ENCODE measurements around the gene TTC27. TPM values are rescaled to one million over a fixed set of nuclear protein-coding genes. Genes with fewer than 3 reads are reported as not detected.

Gene TTC27
- total RNA-seq, 8 experiments from 2014 or later: 11.6 to 41.3 (median 16.5) TPM

DNA sequence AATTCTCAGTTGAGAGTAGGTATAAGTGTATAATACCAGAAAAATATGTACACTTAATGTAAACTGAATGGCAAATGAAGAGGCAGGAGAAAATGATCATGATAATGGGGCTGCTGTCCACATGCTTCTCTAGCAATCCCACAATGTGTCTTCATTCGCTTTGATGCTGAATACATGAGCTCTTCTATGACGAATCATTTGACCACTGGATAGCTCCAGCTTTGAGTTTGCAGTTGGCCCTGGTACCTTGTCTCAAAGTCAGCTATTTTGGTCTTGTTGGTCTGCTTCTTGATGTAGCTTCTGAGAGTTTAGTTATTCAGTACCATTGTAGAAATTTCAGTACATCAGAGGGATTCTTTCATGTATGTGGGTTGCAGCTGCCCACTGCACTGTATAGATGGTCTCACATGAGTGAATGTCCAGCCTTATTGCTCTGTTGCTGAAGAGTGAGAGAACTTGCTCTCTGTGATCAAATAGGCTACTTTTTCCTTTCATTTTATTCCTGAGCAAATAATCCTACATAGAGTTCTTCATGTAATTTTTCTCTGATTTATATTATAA, 105.1 kb downstream of the TTC27 start:
- peak in 1 of 8 experiments; percentile 22 for ATAC-seq (replicated peaks in 6 of 8)
- WGBS, 10 experiments: 60 to 100% (median 94%) methylated on average over 1 to 2 of the region's 2 CpGs; no CpG with 5 or more reads in 4 of the 10 experiments
- peaks cover 9 to 14% of the 10 kb centered on the region in 2 donors for H3K4me1 ChIP-seq (replicated peaks in 1 of 2)
- in situ Hi-C loops (cut with MboI; ENCODE audit: low pct_unique_long_range_greater_than_20kb in 2 of 9, low sequenced_read_pairs in 9 of 9, unreplicated experiment in 9 of 9): no loop called here
- no peak overlapping the region for H3K4me3 ChIP-seq
- H3K27ac ChIP-seq: no peak overlapping the region

DNA sequence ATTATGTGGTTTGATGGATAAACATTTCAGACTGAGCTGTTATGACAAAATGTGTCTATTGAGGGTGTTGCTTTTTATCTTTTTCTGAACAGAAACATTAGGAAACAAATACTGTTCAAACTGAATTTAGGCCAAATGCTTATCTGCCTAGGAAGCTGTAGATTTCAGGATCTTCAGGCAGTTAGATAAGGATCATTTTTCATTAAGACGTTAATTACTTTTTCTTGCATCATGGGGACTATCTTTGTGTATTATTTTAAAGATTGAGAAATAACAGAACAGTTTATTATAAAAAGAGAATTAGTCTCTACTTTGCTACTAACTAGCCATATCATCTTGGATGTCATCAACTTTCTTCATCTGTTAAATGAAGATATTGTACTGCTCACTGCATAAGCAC, 107.5 kb downstream of the TTC27 start:
- H3K27ac ChIP-seq: no peak overlapping the region
- no peak overlapping the region for H3K4me3 ChIP-seq
- ATAC-seq (replicated peaks in 6 of 8): no peak
- in situ Hi-C loops (cut with MboI; ENCODE audit: low pct_unique_long_range_greater_than_20kb in 2 of 9, low sequenced_read_pairs in 9 of 9, unreplicated experiment in 9 of 9): no loop called here
- peaks cover 15 to 17% of the 10 kb centered on the region in 2 donors for H3K4me1 ChIP-seq (replicated peaks in 1 of 2)
- 91 to 100% (median 100%) methylated on average over 1 of the region's 1 CpG; no CpG with 5 or more reads in 1 of the 10 experiments for WGBS, 10 experiments

DNA sequence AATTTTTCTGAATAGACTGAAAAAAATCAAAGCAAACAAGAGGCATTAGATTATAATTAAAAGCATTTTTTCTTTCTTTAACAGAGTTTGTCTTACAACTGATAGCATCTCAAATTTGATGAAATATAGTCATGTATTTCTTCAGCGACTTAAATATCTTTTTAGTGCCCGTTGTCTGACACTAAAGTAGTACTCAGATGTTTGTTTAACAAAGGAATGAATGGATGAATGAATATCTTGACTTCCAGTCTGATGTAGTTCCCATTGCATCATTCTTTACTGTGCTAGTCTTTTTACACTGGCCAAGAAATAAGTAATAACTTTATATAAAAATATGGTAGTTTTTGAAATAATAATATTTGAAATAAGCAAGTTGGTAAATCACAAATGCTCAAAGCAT, 111.1 kb downstream of the TTC27 start:
- WGBS, 10 experiments: 18 to 100% (median 77%) methylated on average over 1 to 2 of the region's 2 CpGs; no CpG with 5 or more reads in 1 of the 10 experiments
- peaks cover 15 to 17% of the 10 kb centered on the region in 2 donors for H3K4me1 ChIP-seq (replicated peaks in 1 of 2)
- in situ Hi-C loops (cut with MboI; ENCODE audit: low pct_unique_long_range_greater_than_20kb in 2 of 9, low sequenced_read_pairs in 9 of 9, unreplicated experiment in 9 of 9): no loop called here
- no peak for ATAC-seq (replicated peaks in 6 of 8)
- H3K27ac ChIP-seq: no peak overlapping the region
- H3K4me3 ChIP-seq: no peak overlapping the region

DNA sequence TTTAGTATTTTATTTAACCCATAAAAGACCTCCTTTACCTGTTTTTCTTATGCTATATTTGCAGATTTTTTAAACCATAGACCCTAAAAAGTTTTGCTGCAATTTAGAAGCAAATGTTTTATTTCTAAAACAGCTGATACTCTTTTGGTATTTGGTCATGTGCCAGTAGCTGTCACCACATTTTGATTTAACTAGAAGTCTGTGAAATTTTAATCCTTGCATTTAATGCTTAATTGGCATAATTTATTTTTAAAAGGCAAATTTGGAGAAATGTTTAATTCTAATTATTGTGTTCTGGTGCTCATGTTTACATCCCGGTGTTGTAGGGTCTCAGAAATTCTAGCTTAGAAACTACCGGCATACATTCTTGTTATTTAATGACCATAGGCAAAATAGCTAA, 111.8 kb downstream of the TTC27 start:
- no peak overlapping the region for H3K4me3 ChIP-seq
- 11 to 100% (median 93%) methylated on average over 1 to 2 of the region's 2 CpGs; no CpG with 5 or more reads in 1 of the 10 experiments for WGBS, 10 experiments
- in situ Hi-C loops (cut with MboI; ENCODE audit: low pct_unique_long_range_greater_than_20kb in 2 of 9, low sequenced_read_pairs in 9 of 9, unreplicated experiment in 9 of 9): no loop called here
- H3K27ac ChIP-seq: no peak overlapping the region
- ATAC-seq (replicated peaks in 6 of 8): peak in 1 of 8 experiments; percentile 17
- H3K4me1 ChIP-seq (replicated peaks in 1 of 2): peaks cover 15 to 17% of the 10 kb centered on the region in 2 donors

DNA sequence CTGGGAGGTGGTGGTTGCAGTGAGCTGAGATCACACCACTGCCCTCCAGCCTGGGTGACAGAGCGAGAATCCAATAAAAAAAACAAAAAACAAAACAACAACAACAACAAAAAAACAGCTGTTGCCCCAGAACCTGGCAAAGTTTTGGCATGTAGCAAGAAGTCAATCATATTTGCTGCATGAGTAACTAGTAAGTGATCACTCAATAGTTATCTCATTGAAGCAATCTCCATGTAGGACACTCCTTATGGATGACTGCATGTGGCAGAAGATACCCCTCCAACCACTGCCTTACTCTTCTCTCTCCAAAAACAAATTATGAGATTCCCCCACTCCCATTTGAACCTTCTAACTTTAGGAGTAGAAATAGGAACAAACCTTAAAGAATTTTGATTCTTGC, 113.7 kb downstream of the TTC27 start:
- in situ Hi-C loops (cut with MboI; ENCODE audit: low pct_unique_long_range_greater_than_20kb in 2 of 9, low sequenced_read_pairs in 9 of 9, unreplicated experiment in 9 of 9): no loop called here
- ATAC-seq (replicated peaks in 6 of 8): no peak
- WGBS, 10 experiments: 83 to 100% (median 95%) methylated on average over 1 of the region's 1 CpG; no CpG with 5 or more reads in 6 of the 10 experiments
- Histone ChIP-seq H3K4me1 (replicated peaks in 1 of 2) (peaks cover 3 to 6% of the 10 kb centered on the region in 2 donors), H3K27ac (no peak overlapping the region), H3K4me3 (no peak overlapping the region)

DNA sequence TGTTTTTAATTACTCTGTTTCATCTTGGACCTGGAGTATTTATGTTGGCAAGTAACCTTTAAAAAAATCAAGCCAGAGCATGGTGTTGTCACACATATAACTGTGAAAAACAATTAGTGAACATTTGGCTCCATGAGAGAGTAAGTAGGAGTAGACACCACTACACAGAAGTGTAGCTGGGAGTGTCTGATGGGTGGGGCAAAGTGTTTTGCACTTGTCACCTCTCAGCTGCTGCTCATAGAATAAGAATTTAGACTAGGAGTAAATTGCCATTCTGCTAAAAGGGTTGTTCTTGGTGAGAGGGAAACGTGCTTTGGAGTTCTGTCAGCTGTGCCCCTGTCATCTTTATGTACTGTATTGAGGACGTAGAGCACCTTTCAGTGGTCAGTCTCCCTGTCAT, 114.5 kb downstream of the TTC27 start:
- H3K4me1 ChIP-seq (replicated peaks in 1 of 2): peaks cover 3 to 6% of the 10 kb centered on the region in 2 donors
- H3K27ac ChIP-seq: no peak overlapping the region
- peak in 3 of 8 experiments; percentile 24 to 97 (median 81) for ATAC-seq (replicated peaks in 6 of 8)
- WGBS, 10 experiments: 0 to 100% (median 80%) methylated on average over 1 to 2 of the region's 2 CpGs; no CpG with 5 or more reads in 3 of the 10 experiments
- in situ Hi-C loops (cut with MboI; ENCODE audit: low pct_unique_long_range_greater_than_20kb in 2 of 9, low sequenced_read_pairs in 9 of 9, unreplicated experiment in 9 of 9): no loop called here
- H3K4me3 ChIP-seq: no peak overlapping the region

DNA sequence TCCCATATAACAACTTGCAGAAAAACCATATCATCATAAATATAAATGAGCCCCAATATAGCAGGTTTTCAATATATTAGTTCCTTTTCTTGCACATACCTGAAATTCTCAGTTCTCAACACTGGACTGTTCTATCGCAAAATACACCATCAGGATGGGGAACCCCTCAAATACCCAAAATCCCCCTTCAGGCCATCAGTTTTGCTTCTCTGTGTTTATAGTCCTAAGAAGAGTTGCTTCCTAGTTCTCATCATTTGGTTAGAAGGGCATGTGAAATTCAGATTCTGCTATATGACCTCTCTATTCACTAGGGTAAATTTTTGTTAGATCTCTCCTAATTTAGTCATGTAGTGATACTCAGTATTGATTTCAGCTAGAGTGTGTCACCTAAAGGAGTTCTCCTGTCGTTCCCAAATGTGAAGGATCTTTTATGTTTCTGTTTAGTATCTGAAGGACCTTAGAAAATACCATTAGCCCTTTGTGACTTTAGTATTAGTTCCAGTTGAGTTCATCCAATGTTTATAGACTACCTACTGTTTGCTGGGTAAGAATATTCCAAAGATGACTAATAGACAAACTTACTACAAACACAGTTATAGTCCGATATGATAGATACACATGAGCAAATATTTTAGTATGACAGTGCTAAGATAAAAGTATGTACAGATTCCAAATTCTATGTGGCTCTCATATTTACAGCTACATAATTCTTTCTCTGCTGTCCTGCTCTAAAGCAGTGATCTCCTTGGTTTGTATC, 115.8 kb downstream of the TTC27 start:
- in situ Hi-C loops (cut with MboI; ENCODE audit: low pct_unique_long_range_greater_than_20kb in 2 of 9, low sequenced_read_pairs in 9 of 9, unreplicated experiment in 9 of 9): no loop called here
- no peak for ATAC-seq (replicated peaks in 6 of 8)
- Histone ChIP-seq H3K27ac (no peak overlapping the region), H3K4me3 (no peak overlapping the region), H3K4me1 (replicated peaks in 1 of 2) (peaks cover 3 to 6% of the 10 kb centered on the region in 2 donors)
- WGBS, 10 experiments: 53 to 100% (median 79%) methylated on average over 2 to 3 of the region's 3 CpGs; no CpG with 5 or more reads in 3 of the 10 experiments

DNA sequence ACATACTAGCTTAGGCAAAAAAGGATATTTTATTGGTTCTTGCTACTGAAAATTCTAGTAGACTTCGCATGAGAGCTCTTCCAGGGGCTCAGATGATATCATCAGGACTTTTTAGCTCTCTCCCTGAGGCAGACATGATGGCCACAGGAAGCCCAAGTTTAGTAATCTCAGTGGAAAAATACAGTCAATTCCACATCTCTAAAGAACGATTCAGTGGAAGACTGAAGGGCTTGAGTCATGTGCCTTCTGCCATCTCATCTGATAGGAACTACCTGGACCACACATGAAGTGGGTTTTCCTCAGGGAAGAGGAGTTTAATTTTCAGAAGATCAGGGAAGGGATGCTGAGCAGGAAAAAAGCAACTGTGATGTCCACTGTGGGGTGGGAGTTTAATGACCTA, 117.3 kb downstream of the TTC27 start:
- no peak for ATAC-seq (replicated peaks in 6 of 8)
- no peaks in the 10 kb centered on the region for H3K4me1 ChIP-seq (replicated peaks in 1 of 2)
- in situ Hi-C loops (cut with MboI; ENCODE audit: low pct_unique_long_range_greater_than_20kb in 2 of 9, low sequenced_read_pairs in 9 of 9, unreplicated experiment in 9 of 9): no loop called here
- no peak overlapping the region for H3K27ac ChIP-seq
- no peak overlapping the region for H3K4me3 ChIP-seq
- 0 to 100% (median 100%) methylated on average over 1 to 2 of the region's 2 CpGs; no CpG with 5 or more reads in 1 of the 10 experiments for WGBS, 10 experiments

DNA sequence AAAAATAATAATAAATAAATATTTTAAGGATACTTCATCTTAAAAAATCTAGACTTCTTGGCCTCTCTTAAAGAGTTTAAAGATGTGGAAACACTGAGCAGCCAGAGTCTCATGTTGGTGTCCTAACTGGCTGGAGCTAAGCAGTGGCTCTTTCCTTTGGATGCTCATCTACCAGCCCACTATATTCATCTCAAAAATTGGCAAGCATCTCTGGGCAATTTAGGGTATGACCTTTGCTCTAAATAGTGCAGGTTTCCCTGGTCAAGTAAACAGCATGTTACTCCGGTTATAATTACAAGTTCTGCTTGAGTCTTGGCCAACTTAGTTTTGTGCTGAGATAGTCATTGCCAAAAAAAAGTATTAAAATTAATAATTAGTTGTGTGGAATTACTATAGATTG, 117.8 kb downstream of the TTC27 start:
- in situ Hi-C loops (cut with MboI; ENCODE audit: low pct_unique_long_range_greater_than_20kb in 2 of 9, low sequenced_read_pairs in 9 of 9, unreplicated experiment in 9 of 9): no loop called here
- Histone ChIP-seq H3K4me3 (no peak overlapping the region), H3K27ac (no peak overlapping the region), H3K4me1 (replicated peaks in 1 of 2) (no peaks in the 10 kb centered on the region)
- no peak for ATAC-seq (replicated peaks in 6 of 8)
- WGBS, 10 experiments: 11 to 100% (median 91%) methylated on average over 1 of the region's 1 CpG; no CpG with 5 or more reads in 1 of the 10 experiments

DNA sequence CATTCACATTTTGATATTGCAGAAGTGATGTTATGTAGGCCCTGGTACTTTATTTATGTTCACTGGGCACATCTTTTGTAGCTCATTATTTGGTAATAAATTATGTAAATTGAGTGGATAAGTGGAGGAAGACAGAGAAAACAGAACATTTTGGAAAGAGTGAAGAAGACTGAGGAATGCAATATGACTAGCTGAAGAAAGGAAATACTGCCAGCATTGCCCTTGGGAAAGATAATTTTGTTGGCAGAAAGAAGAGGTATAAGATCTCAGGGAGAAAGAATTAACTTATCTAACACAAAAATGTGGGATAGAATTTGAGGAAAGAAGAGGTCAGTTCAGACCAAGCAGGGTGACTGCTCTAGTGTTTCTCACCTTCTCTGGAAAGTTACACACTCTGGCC, 118.8 kb downstream of the TTC27 start:
- in situ Hi-C loops (cut with MboI; ENCODE audit: low pct_unique_long_range_greater_than_20kb in 2 of 9, low sequenced_read_pairs in 9 of 9, unreplicated experiment in 9 of 9): no loop called here
- no peak overlapping the region for H3K4me3 ChIP-seq
- no peak for ATAC-seq (replicated peaks in 6 of 8)
- no peaks in the 10 kb centered on the region for H3K4me1 ChIP-seq (replicated peaks in 1 of 2)
- H3K27ac ChIP-seq: no peak overlapping the region

DNA sequence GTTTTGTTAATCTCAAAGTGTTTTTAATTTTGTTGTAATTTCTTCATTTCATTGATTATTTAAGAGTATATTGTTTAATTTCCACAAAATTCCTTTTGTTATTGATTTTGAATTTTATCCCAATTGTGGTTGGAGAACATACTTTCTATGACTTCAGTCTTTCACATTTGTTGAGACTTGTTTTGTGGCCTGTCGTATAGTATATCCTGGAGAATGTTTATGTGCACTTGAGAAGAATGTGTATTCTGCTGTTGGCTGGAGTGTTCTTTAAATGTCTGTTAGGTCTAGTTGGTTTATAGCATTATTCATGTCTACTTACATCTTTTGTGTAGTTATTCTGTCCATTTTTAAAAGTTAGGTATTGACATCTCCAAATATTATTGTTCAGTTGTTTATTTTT, 120.3 kb downstream of the TTC27 start:
- no peak for ATAC-seq (replicated peaks in 6 of 8)
- Histone ChIP-seq H3K27ac (no peak overlapping the region), H3K4me3 (no peak overlapping the region), H3K4me1 (replicated peaks in 1 of 2) (no peaks in the 10 kb centered on the region)
- in situ Hi-C loops (cut with MboI; ENCODE audit: low pct_unique_long_range_greater_than_20kb in 2 of 9, low sequenced_read_pairs in 9 of 9, unreplicated experiment in 9 of 9): no loop called here
- 89 to 100% (median 100%) methylated on average over 1 of the region's 1 CpG for WGBS, 10 experiments

DNA sequence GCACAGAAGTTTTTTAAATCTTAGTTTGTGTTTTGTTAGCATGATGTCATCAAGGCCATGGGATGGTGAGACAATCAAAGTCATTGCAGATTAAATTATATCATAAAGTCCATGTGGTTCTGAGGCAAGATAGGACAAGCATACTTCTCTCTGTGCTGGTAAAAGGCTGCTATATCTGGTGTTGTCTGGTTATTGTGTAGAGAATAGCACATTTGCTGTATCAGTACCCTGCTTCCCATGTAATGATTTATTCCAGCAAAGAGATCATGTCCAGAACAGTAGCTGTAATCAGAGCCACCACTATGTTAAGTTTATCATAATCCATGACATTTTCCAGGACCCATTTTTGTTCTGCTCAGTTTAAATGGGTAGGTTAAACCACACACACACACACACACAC, 123.0 kb downstream of the TTC27 start:
- Histone ChIP-seq H3K4me3 (no peak overlapping the region), H3K27ac (no peak overlapping the region), H3K4me1 (replicated peaks in 1 of 2) (no peaks in the 10 kb centered on the region)
- in situ Hi-C loops (cut with MboI; ENCODE audit: low pct_unique_long_range_greater_than_20kb in 2 of 9, low sequenced_read_pairs in 9 of 9, unreplicated experiment in 9 of 9): loop anchor here in 2 of 9 experiments (25.0 kb wide), 1 partner anchor 836 kb away; the partner anchor contains the start of gene FAM98A (in 2 of the 2)
- ATAC-seq (replicated peaks in 6 of 8): peak in 3 of 8 experiments; percentile 16 to 90 (median 25)

DNA sequence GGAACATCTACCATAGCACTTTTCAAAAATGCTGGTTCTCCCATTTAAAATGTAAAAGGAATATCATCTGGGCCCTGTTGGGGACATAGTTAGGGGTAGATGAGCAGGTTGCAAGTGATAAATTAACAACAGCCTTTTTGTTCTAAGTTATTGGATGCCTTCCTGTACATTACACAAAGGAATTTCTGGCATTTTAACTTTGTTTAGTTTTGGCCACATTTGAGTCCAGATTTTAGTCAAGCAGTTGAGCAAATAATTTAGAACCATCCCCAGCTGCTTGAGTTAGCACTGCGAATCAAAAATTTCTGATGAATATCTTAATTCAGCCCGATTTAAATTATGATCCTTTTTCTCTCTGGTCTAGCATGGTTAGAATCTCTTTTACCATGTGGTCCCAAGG, 124.4 kb downstream of the TTC27 start:
- no peak overlapping the region for H3K4me3 ChIP-seq
- ATAC-seq (replicated peaks in 6 of 8): no peak
- WGBS, 10 experiments: 20 to 100% (median 64%) methylated on average over 1 to 2 of the region's 2 CpGs; no CpG with 5 or more reads in 1 of the 10 experiments
- H3K27ac ChIP-seq: no peak overlapping the region
- no peaks in the 10 kb centered on the region for H3K4me1 ChIP-seq (replicated peaks in 1 of 2)
- in situ Hi-C loops (cut with MboI; ENCODE audit: low pct_unique_long_range_greater_than_20kb in 2 of 9, low sequenced_read_pairs in 9 of 9, unreplicated experiment in 9 of 9): loop anchor here in 2 of 9 experiments (25.0 kb wide), 1 partner anchor 835 kb away; the partner anchor contains the start of gene FAM98A (in 2 of the 2)

Data from motor neuron (in vitro differentiated cells).